Right renal cortex interstitium (tissue), 3 donors: Measurements from ENCODE around the gene DHX40. TPM values are rescaled to one million over a fixed set of nuclear protein-coding genes. Genes with fewer than 3 reads are reported as not detected.

ENCODE experiments used
- polyA plus RNA-seq, 3 donors: library from polyadenylated mRNA; unstranded; fragments of 120-200 nt; gene quantifications; one replicate each; pipeline ENCODE4 v1.2.1, GENCODE V29; 2013; ENCODE audit not compliant: insufficient read length in 3 of 3

The DHX40 gene
- polyA plus RNA-seq, 3 donors: 84.4 to 98.6 (median 90.5) TPM

Other genes with a start within 250 kb of the DHX40 start
- 10 to 100 TPM; 34.1 to 35.6 (median 34.5) TPM for gene YPEL2, start 234.0 kb upstream of the DHX40 start, polyA plus RNA-seq
- 100 to 1,000 TPM; 338 to 360 (median 357) TPM for gene CLTC, start 54.3 kb downstream of the DHX40 start, polyA plus RNA-seq
- gene PTRH2, start 141.8 kb downstream of the DHX40 start, polyA plus RNA-seq: 10 to 100 TPM; 26.6 to 30.9 (median 29.8) TPM
- gene VMP1, start 142.0 kb downstream of the DHX40 start, polyA plus RNA-seq: 100 to 1,000 TPM; 112 to 132 (median 123) TPM